Aortic smooth muscle cell (primary cell): ENCODE results near the gene SLCO6A1. TPM values are rescaled to one million over a fixed set of nuclear protein-coding genes. Genes with fewer than 3 reads are reported as not detected.

Source experiments
- total RNA-seq: library from RNA; depleted of rRNA; stranded (reverse); fragments of >200 nt; gene quantifications from 2 replicates; pipeline ENCODE4 v1.2.3, GENCODE V29; 2014

SLCO6A1 gene
- total RNA-seq = not detected in 2 replicates

GRCh38 chr5:102498271-102499034 lies at the start of gene SLCO6A1:
Gene SLCO6A1 (minus strand): TSS chr5:102499001. CDS start chr5:102498844, 157 bp downstream.

Other genes with a start within 250 kb of the SLCO6A1 start
- gene SLCO4C1, start 202.7 kb downstream of the SLCO6A1 start, total RNA-seq = not detected in 2 replicates